NCI-H82 (cell line): ENCODE data around the gene PRCC.
A peak's percentile ranks its signal among the peaks of the same experiment; 100 is the strongest.
"Not testable (repeated sequence)": the region's sequence is repeated elsewhere in the genome, so short reads cannot be mapped to it uniquely, and the experiment has no call there.

Source experiments
- DNase-seq: peaks from one replicate; lab custom pipeline; 2025; lab: John Stamatoyannopoulos, UW

PRCC gene

DNA sequence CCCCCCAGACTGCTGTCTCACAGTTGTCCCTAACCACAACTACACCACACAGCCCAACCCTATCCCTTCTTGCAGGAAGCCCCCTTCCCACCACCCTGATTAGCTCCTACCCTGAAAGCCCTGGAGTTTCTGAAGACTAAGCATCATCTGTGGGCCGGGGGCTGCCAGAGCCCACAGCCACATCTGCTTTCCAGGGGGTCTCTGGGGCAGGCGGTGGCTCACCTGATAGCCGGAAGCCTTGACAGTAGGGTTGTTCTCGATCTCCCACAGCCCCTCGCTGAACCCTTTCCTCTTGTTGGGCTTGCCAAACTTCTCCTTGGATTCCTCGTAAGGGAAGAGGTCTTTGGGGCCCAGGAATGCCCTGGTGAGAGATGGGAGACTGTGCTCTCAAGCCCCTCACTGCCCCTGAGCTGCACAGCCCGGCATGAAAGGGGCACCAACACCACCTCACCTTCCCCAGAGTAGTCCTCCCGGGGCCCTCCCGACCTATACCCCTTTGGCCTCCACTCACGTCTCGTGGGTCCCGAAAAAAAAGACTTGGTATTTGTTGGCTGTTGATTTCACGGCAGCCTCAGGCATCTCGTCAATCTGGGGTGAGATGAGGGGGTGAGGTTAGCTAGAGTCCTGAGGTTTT is 22.4 kb upstream of the PRCC start:
- DNase-seq: no peak

DNA sequence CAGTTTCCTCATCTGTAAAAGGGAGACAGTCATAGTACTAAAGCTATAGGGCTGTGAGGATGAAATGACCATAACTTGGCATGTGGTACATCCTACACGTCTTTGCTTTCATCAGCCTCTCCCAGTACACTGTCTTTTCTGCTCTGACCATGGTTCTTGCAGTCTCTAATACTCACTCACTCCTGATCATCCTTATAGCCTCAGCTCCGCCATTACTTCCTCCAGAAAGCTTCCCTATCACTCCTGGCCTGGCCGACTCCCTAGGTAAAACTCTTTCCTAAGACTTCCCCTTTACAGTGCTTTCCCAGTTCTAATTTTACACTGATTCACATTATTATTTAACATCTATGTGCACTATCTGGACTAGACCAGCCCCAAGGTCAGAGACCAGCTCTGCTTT is 21.5 kb upstream of the PRCC start:
- no peak for DNase-seq

- no peak for DNase-seq
Measured at GRCh38 chr1:156746406-156746727, 21.0 kb upstream of the PRCC start.

DNA sequence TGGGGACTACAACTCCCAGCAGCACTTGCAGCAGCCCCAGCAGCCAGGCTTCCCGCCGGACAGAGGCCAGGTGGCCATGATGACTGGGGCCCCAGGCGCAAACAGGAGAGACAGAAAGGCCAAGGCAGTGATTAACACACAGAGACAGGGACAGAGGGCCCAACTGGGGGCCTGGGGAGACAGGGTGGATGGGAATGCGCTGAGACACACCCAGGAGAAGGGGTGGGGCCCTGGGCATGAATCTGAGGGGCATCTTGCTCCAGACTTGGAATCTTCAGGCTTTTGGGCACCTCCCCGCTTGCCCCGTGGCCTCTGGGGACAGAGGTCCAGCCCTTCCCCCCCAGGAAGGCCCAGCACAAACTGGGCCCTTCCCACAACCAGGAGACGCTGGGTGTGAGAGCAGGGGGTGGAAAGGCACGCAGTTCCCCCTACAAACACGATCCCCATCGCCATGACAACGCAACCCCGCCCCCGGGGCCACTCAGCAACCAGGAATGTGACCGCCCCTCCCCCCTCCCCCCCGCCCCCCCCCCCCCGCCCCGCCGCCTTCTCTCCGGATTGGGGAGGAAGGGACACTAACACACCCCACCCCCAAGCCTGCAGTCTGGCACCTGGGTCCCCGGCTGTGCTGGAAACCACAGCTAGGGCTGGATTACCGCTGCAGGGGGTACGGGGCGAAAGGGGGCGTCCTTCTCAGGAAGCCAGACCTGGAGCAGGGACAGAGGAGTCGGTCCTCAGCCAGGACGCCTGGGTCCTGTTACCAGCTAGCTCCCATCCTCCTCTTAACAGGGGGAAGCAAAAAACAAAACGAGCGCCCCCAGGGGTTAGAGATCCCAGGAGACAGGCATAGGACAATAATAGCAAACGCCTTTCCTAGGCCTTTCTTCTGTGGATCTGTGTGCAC is 20.4 kb upstream of the PRCC start:
- DNase-seq: peak; percentile 94

GRCh38 chr1:156747742-156748669 is 19.3 kb upstream of the PRCC start:
- peak; percentile 63 for DNase-seq

GRCh38 chr1:156748670-156749418 is 18.5 kb upstream of the PRCC start:
- DNase-seq: peak; percentile 66

DNA sequence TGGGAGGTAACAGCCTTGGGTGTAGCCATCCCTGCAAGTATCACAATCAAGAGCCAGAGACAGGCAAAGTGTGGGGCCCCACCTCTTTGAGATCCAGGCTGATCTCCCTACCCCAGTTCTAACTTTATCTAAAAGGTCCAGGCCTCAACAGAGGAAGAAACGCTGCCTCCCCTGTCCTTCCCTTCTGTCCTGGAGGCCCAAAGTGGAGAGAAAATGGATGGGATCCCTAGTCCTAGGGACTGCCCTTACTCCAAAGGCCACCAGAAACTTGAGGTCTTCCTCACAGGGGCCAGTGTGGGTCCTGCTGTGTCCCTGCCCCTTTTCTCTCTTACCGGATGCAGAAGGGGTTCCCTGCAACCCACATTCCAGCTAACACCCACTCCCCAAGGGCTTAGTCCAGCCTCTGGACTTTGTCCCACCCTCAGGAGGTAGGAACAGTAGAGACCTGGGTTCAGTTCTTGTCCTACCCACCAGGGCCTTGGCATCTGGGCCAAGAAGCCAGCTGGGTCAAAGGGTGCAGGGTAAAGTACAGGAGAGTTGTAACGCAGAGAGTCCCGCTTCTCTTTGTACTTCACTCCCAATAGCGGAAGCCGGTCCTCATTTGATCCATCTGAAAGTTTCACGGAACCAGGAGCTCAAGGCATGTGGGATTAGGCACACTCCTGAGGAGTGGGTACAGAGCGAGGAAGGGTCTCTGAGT is 17.8 kb upstream of the PRCC start:
- DNase-seq: no peak

DNA sequence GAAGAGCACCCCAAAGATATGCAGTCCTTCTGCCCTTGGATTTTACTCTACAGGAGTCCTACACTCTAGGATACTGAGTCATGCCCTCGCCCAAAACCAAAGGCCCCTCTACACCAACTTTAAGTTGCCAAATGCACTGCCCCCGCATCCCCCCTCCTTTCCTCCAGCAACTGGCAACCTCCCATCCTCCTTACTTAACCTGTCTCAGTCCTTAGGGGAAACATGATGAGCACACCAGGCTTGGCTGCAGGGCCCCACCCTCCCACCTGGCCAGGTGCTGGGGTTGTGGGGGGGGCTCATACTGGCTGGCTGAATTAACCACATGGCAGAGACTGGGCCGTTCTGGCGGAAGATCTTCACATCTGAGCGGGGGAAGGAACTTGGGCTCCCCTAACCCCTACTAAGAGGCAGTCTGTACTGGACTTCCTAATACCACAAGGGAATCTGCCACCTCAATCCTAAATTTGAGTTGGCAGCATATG is 17.1 kb upstream of the PRCC start:
- peak; percentile 55 for DNase-seq

DNA sequence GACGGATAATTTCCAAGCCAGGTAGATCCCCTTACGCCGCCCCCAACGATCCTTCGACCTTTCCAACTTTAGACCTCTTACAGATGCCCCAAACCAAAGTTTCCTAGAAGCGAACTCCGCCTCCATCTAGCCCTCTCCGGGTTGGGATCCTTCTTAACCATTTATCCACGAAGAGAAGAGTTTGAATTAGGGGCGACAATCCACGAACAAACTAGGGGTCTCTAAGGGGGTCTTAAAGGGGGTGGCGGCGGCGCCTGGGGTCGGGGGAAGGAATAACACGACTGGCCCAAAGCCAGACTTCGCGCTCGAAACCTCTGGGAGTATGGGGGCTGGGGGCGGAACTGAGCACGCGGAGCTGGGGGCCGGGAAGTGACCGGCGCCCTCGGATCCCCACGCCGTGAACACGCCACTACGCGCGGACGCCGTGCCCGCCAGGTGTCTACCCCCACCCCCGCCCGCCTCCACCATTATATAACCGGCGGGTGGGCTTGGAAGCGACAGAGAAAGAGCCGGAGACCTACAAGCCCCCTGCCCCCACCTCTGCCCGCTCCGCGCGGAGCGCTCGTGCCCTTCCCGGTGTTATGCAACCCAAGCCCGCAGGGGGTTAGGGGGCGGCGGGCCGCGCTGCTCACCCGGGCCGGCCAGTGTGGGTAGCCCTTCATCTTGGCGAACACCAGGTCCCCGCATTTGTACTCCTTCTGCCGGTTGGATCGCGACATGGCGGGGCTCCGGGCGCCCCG is 16.5 kb upstream of the PRCC start:
- DNase-seq: peak; percentile 58

DNA sequence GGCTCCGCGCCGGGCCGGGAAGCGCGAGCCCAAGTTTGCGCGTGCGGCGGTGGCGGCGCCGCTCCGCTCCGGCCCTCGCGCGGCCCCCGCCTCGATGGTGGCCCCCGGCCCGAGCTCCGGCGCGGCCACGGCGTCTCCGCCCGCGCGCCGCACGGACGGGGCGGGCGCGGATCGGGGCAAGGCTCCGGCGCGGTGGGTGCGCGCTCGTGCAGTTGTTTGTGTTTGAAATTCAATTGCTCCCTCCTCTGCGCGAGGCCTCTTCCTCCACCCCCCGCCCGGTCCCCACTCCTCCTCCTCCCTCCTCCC is 15.9 kb upstream of the PRCC start, which contains the start of gene HDGF:
TSS of gene HDGF (minus strand) at position 225 of the 306 bp plus-strand sequence. CDS start 246 bp downstream, outside the sequence.
- DNase-seq: no peak

DNA sequence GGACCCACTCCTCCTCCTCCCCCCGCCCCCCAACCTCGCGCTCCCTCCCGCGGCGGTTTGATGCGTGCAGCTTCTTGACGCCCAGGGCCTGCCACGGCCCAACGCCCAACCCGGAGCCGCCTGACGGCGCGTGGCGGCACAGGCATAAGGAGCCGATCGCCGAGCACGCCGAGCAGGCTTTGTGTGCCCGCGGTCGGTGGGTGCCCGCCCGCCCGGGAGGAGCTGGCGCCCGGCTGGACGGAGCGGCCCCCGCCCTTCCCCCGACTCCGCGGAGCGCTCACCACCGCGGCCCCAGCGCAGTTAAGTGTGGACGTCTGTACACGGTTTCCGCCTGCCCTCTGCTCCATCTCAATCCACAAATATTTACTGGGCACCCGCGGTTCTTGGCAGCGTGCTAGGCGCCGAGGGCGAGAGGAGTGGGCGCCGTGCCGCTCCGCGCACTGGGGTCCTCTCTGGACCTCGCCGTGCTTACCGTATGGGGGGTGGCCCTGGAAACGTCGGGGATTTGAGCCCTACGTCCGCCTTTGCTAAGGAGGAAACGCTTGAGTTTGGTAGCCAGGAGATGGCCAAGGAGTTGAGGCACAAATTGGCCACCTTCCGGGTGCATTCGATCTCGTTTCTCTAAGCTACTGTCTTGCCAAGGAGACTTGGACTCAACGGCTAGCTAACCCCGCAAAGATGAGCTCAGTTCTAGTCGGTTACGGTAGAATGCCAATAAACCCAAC is 15.4 kb upstream of the PRCC start:
- DNase-seq: peak; percentile 99

DNA sequence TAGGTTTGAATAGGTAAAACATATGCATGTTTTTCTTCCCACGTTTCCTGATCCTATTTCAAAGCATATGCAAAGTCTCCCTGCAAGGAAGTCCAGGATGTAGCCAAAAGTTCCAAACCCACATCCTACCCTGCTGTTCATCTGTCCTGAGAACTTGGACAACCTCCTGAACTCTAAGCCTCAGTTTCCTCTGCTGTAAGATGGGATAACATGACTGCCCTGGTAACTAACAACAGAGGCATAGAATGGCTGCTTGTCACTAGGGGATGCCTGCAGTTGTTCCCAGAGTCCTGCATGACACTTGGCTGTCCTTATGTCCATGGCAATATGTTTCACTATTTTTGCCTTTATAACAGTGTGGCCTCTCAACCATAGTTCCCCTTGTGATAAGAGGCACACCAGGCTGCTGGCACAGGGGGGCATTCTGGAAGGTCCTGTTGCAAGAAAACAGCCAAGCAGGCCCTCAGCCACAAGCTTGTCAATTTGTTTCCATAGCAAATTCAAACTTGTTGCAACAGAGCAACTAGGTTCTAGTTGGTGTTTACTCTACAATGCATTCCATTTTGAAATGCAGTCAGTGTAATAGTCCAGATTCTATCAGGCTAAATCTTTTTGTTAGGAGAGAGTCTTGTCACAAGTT is 14.4 kb upstream of the PRCC start:
- no peak for DNase-seq

DNA sequence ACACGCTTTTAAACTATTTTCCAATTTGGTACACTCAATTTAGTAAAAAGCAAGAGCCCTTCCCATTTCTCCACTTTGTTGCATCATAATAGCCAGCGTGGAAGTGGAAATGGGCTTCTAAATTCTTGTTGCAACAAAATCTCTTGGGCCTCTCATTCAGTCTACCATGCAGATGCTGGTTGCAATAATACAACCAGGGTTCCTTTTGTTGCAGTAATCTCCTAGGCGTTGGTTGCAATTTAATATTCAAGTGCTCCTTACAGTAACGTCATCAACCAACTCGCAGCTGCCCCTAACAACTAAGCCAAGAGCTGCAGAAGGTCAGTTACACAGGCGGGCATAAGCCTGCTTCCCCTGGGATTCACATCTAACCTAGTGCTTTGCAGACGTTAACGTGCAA is 13.1 kb upstream of the PRCC start:
- peak; percentile 96 for DNase-seq

- DNase-seq: no peak
Measured at GRCh38 chr1:156755527-156755950, 11.8 kb upstream of the PRCC start.

DNA sequence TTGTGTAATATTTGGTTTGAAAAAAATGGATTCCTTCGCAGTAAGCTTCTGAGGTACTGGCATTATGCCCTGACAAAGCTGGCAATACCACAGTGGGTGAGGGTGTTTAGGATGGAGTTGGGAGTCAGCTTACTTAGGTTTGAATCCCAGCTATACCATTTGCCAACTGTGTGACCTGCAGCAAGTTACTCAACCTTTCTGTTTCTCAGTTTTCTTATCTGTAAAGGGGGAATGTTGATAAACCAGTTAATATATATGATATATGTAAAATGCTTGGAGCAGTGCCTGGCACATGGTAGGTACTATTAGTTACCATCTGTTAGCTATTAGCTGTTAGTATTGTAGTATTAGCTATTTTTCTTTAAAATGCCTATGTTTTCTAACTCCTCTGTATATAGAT is 11.0 kb upstream of the PRCC start:
- no peak for DNase-seq

DNA sequence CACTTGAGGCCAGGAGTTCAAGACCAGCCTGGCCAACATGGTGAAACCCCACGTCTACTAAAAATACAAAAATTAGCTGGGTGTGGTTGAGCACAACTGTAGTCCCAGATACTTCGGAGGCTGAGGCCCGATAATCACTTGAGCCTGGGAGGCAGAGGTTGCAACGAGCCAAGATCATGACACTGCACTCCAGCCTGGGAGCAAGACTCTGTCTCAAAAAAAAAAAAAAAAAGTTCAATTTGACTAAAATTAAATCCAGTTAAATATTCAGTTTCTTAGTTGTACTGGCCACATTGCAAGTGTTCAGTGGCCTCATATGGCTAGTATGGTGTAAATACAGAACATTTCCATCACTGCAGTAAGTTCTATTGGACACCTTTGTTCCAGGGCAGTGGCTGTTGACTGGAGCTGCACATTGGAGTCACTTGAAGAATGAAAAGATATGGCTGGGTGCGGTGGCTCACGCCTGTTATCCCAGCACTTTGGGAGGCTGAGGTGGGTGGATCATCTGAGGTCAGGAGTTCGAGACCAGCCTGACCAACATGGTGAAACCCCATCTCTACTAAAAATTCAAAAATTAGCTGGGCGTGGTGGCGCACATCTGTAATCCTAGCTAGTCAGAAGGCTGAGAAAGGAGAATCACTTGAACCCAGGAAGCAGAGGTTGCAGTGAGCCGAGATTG is 9.6 kb upstream of the PRCC start:
- not testable (repeated sequence) for DNase-seq

DNA sequence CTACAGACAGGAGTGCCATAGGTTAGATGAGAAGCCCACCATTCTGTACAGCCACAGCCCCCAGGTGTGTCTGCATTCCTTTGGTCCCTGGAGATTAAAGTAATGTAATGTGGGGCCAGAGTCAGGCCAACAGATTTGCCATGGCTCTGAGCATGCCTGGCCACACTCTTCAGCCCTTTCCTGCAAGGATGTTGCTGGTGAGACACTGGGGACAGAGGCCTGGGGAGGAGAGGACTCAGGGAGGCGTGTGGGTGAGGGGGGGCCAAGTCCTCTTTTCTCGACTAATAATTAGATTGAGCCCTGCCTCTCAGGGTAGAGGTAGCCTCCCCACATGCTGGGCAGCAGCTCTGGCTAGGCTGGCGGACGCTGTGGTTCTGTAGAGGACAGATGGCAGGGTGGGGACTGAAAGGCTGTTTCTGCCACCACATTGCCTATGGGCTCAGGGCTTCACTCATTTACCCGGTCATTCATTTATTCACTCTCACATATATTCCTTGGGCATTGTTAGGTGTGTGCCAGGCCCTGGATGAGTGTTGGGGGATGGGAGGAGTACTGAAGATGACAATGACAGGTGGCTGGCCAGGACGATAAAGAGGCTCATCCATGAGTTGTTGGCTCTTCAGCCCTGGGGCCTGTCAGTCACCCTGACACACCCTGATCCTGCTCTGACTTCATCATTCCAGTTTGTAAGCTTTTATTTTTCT is 7.1 kb upstream of the PRCC start:
- DNase-seq: peak; percentile 96

DNA sequence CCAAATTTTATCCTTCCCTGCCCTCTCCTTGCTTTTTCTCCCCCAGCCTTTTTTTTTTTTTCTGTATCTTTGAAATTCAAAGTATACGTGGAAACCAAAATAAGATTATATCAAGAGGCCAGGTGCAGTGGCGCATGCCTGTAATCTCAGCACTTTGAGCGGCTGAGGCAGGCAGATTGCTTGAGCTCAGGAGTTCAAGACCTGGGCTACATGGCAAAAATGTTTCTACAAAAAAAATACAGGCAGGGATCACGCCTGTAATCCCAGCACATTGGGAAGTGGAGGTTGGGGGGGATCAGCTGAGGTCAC is 6.6 kb upstream of the PRCC start:
- DNase-seq: peak; percentile 85
